ENCODE data around the gene EVI2A.

The EVI2A gene

DNA sequence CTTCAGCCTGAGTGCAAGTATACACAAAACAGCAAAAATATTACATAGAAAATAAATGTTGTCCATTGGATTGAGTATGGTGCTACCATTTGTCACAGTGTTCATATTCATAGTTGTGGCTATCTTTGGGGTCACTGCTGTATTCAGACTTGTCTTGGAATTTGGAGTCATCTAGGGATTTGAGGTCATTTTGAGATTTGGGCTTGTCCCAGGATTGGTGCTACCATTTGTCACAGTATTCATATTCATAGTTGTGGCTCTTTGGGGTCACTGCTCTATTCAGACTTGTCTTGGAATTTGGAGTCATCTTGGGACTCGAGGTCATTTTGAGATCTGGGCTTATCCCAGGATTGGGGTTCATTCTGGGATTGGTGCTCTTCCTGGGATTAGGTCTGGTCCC is 49.2 kb downstream of the EVI2A start:
- no peak for DNase-seq

DNA sequence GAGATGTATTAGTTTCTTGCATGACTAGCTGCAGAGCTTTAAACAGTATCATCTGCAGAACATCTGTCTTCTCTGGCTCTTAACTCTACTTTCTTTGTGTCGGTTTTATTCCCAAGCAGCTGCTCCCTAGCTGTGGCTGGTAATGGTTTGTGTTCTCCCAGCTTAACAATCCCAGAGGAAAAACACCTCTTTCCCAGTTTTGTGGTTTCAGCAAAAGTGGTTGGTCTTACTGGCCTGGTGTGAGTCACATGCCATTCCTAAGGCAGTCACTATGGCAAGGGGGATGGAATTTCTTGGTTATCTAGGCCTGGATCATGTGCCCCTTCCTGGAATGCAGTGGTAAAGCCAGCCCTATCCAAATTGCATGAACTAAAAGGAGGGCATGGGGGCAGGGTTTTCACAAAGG is 51.8 kb downstream of the EVI2A start:
- DNase-seq, result no peak

DNA sequence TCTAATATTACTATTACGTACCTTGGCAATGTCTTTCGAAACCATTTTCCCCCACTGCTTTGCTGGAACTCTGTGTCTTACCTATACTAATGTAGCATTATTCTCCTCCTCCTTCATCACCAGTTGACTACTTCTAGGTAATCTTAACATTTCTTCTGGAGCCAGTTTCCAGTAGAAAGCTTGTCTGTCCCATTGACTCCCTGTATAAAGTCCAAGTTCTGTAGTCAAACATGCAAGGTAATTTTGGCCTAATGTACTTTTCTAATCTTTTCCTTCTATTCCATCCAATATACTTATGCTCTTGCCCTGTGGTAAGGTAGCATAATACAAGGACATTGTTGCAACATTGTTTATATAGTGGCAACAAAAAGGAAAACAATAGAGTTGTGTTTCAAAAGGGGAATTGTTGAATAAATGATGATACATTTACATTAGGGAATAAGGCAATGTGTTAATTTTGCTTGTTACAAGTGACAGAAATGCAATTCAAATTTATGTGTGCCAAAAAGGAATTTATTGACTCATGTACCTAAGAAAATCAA is 52.3 kb downstream of the EVI2A start:
- DNase-seq, result no peak
